Measurements from ENCODE around the gene SLC7A7.

DNA sequence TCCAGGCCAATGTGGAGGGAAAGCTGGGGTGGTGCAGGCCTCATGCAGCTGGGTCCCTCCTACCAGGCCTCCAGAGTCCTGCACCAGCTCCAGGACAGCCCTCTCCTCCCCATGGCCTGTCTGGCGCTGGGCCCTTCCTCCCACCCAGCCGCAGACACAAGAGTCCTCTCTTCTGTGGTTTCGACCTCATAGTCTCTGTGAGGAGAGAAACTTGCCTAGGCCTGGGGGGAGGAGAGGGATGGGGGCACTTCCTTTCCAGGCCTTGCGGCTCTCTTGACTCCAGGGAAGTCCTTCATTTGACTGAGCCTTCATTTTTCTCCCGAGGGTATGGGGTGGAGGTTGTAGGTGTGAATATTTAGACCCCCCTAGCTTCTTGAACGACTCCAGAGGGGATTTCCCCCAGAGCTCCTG is 23.4 kb upstream of the SLC7A7 start:
- TF ChIP-seq, protein P1, sequence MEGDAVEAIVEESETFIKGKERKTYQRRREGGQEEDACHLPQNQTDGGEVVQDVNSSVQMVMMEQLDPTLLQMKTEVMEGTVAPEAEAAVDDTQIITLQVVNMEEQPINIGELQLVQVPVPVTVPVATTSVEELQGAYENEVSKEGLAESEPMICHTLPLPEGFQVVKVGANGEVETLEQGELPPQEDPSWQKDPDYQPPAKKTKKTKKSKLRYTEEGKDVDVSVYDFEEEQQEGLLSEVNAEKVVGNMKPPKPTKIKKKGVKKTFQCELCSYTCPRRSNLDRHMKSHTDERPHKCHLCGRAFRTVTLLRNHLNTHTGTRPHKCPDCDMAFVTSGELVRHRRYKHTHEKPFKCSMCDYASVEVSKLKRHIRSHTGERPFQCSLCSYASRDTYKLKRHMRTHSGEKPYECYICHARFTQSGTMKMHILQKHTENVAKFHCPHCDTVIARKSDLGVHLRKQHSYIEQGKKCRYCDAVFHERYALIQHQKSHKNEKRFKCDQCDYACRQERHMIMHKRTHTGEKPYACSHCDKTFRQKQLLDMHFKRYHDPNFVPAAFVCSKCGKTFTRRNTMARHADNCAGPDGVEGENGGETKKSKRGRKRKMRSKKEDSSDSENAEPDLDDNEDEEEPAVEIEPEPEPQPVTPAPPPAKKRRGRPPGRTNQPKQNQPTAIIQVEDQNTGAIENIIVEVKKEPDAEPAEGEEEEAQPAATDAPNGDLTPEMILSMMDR (IDR thresholded peaks at IDR 0.05; ENCODE audit: low read length) = no peak
- no peak for TF ChIP-seq EZH2 (optimal IDR thresholded peaks at IDR 0.05; ENCODE audit: low read depth, low read length)
